Measurements from ENCODE around the gene THBD. TPM values are rescaled to one million over a fixed set of nuclear protein-coding genes. Genes with fewer than 3 reads are reported as not detected.

THBD gene
- total RNA-seq, 2 donors from 2014 or later: 1.0 to 1.1 TPM

GRCh38 chr20:23080521-23080920 lies 31.0 kb upstream of the THBD start:
- H3K4me1 Mint-ChIP-seq: peaks cover 8% of the 10 kb centered on the region
- ATAC-seq: no peak
- no peak overlapping the region for H3K4me3 Mint-ChIP-seq
- no peaks in the 10 kb centered on the region for H3K36me3 Mint-ChIP-seq (ENCODE audit: low read depth)
- H3K27ac Mint-ChIP-seq: no peak overlapping the region
- no peaks in the 10 kb centered on the region for H3K9me3 ChIP-seq (ENCODE audit: control insufficient read depth, low read length, poor library complexity, severe bottlenecking)
- DNase-seq: no peak
- peaks cover 5% of the 10 kb centered on the region for H3K27me3 Mint-ChIP-seq

- Mint-ChIP-seq H3K27ac (no peak overlapping the region), H3K4me3 (no peak overlapping the region)
- ATAC-seq: no peak
These were observed 30.5 kb upstream of the THBD start for GRCh38 chr20:23079926-23080325.

GRCh38 chr20:23079016-23079351 lies 29.5 kb upstream of the THBD start:
- no peaks in the 10 kb centered on the region for H3K36me3 Mint-ChIP-seq (ENCODE audit: low read depth)
- H3K9me3 ChIP-seq (ENCODE audit: control insufficient read depth, low read length, poor library complexity, severe bottlenecking): no peaks in the 10 kb centered on the region
- DNase-seq (no peak), ATAC-seq (no peak)
- H3K4me1 Mint-ChIP-seq: peaks cover 6% of the 10 kb centered on the region
- H3K27me3 Mint-ChIP-seq: peaks cover 5% of the 10 kb centered on the region
- H3K27ac Mint-ChIP-seq: no peak overlapping the region
- no peak overlapping the region for H3K4me3 Mint-ChIP-seq

More at GRCh38 chr20:23079926-23080325, 30.5 kb upstream of the THBD start:
- no peak for DNase-seq
- H3K27me3 Mint-ChIP-seq: peaks cover 5% of the 10 kb centered on the region
- H3K9me3 ChIP-seq (ENCODE audit: control insufficient read depth, low read length, poor library complexity, severe bottlenecking): no peaks in the 10 kb centered on the region
- H3K36me3 Mint-ChIP-seq (ENCODE audit: low read depth): no peaks in the 10 kb centered on the region
- peaks cover 8% of the 10 kb centered on the region for H3K4me1 Mint-ChIP-seq

- Mint-ChIP-seq H3K27ac (no peak overlapping the region), H3K27me3 (peaks cover 5% of the 10 kb centered on the region), H3K36me3 (ENCODE audit: low read depth) (no peaks in the 10 kb centered on the region), H3K4me1 (peaks cover 6% of the 10 kb centered on the region), H3K4me3 (no peak overlapping the region)
- ATAC-seq (no peak), DNase-seq (no peak)
- H3K9me3 ChIP-seq (ENCODE audit: control insufficient read depth, low read length, poor library complexity, severe bottlenecking): no peaks in the 10 kb centered on the region
These were observed 29.0 kb upstream of the THBD start for GRCh38 chr20:23078351-23079015.

GRCh38 chr20:23077277-23077676 lies 27.8 kb upstream of the THBD start:
- Mint-ChIP-seq H3K27me3 (peaks cover 5% of the 10 kb centered on the region), H3K27ac (no peak overlapping the region), H3K36me3 (ENCODE audit: low read depth) (no peaks in the 10 kb centered on the region), H3K4me1 (no peaks in the 10 kb centered on the region), H3K4me3 (no peak overlapping the region)
- DNase-seq: no peak
- no peak for ATAC-seq
- H3K9me3 ChIP-seq (ENCODE audit: control insufficient read depth, low read length, poor library complexity, severe bottlenecking): no peaks in the 10 kb centered on the region

- no peaks in the 10 kb centered on the region for H3K9me3 ChIP-seq (ENCODE audit: control insufficient read depth, low read length, poor library complexity, severe bottlenecking)
- DNase-seq (no peak), ATAC-seq (no peak)
- Mint-ChIP-seq H3K27me3 (peaks cover 9% of the 10 kb centered on the region), H3K36me3 (ENCODE audit: low read depth) (no peaks in the 10 kb centered on the region), H3K4me1 (no peaks in the 10 kb centered on the region), H3K27ac (no peak overlapping the region), H3K4me3 (no peak overlapping the region)
These were observed 24.6 kb upstream of the THBD start for GRCh38 chr20:23074052-23074451.

- H3K27ac Mint-ChIP-seq: no peak overlapping the region
- no peaks in the 10 kb centered on the region for H3K36me3 Mint-ChIP-seq (ENCODE audit: low read depth)
- H3K27me3 Mint-ChIP-seq: peaks cover 4% of the 10 kb centered on the region
- no peak overlapping the region for H3K4me3 Mint-ChIP-seq
- ATAC-seq (no peak), DNase-seq (no peak)
- H3K4me1 Mint-ChIP-seq: no peaks in the 10 kb centered on the region
- no peaks in the 10 kb centered on the region for H3K9me3 ChIP-seq (ENCODE audit: control insufficient read depth, low read length, poor library complexity, severe bottlenecking)
These were observed 23.6 kb upstream of the THBD start for GRCh38 chr20:23072892-23073586.

GRCh38 chr20:23071996-23072395 lies 22.5 kb upstream of the THBD start:
- no peaks in the 10 kb centered on the region for H3K9me3 ChIP-seq (ENCODE audit: control insufficient read depth, low read length, poor library complexity, severe bottlenecking)
- no peak for ATAC-seq
- H3K27ac Mint-ChIP-seq: no peak overlapping the region
- peaks cover 6% of the 10 kb centered on the region for H3K27me3 Mint-ChIP-seq
- no peak for DNase-seq
- no peaks in the 10 kb centered on the region for H3K36me3 Mint-ChIP-seq (ENCODE audit: low read depth)
- no peaks in the 10 kb centered on the region for H3K4me1 Mint-ChIP-seq
- no peak overlapping the region for H3K4me3 Mint-ChIP-seq

- H3K4me3 Mint-ChIP-seq: no peak overlapping the region
- ATAC-seq (no peak), DNase-seq (no peak)
- no peaks in the 10 kb centered on the region for H3K4me1 Mint-ChIP-seq
- no peaks in the 10 kb centered on the region for H3K36me3 Mint-ChIP-seq (ENCODE audit: low read depth)
- no peak overlapping the region for H3K27ac Mint-ChIP-seq
- peaks cover 11% of the 10 kb centered on the region for H3K27me3 Mint-ChIP-seq
- H3K9me3 ChIP-seq (ENCODE audit: control insufficient read depth, low read length, poor library complexity, severe bottlenecking): no peaks in the 10 kb centered on the region
These were observed 21.9 kb upstream of the THBD start for GRCh38 chr20:23071398-23071797.

GRCh38 chr20:23069108-23069507 lies 19.6 kb upstream of the THBD start:
- ATAC-seq (no peak), DNase-seq (no peak)
- no peaks in the 10 kb centered on the region for H3K9me3 ChIP-seq (ENCODE audit: control insufficient read depth, low read length, poor library complexity, severe bottlenecking)
- Mint-ChIP-seq H3K36me3 (ENCODE audit: low read depth) (no peaks in the 10 kb centered on the region), H3K4me3 (no peak overlapping the region), H3K4me1 (peaks cover 2% of the 10 kb centered on the region), H3K27me3 (peaks cover 19% of the 10 kb centered on the region), H3K27ac (no peak overlapping the region)

GRCh38 chr20:23068283-23068682 lies 18.8 kb upstream of the THBD start:
- H3K36me3 Mint-ChIP-seq (ENCODE audit: low read depth): no peaks in the 10 kb centered on the region
- H3K9me3 ChIP-seq (ENCODE audit: control insufficient read depth, low read length, poor library complexity, severe bottlenecking): no peaks in the 10 kb centered on the region
- H3K27ac Mint-ChIP-seq: no peak overlapping the region
- peaks cover 2% of the 10 kb centered on the region for H3K4me1 Mint-ChIP-seq
- H3K4me3 Mint-ChIP-seq: no peak overlapping the region
- DNase-seq (no peak), ATAC-seq (no peak)
- H3K27me3 Mint-ChIP-seq: peaks cover 19% of the 10 kb centered on the region

GRCh38 chr20:23066772-23067171 lies 17.3 kb upstream of the THBD start:
- Mint-ChIP-seq H3K27me3 (peaks cover 19% of the 10 kb centered on the region), H3K4me3 (no peak overlapping the region), H3K4me1 (peaks cover 2% of the 10 kb centered on the region), H3K27ac (no peak overlapping the region), H3K36me3 (ENCODE audit: low read depth) (no peaks in the 10 kb centered on the region)
- DNase-seq (no peak), ATAC-seq (no peak)
- no peaks in the 10 kb centered on the region for H3K9me3 ChIP-seq (ENCODE audit: control insufficient read depth, low read length, poor library complexity, severe bottlenecking)

- no peaks in the 10 kb centered on the region for H3K36me3 Mint-ChIP-seq (ENCODE audit: low read depth)
- peaks cover 2% of the 10 kb centered on the region for H3K4me1 Mint-ChIP-seq
- peaks cover 19% of the 10 kb centered on the region for H3K27me3 Mint-ChIP-seq
- ATAC-seq (no peak), DNase-seq (no peak)
- no peak overlapping the region for H3K4me3 Mint-ChIP-seq
- no peak overlapping the region for H3K27ac Mint-ChIP-seq
- H3K9me3 ChIP-seq (ENCODE audit: control insufficient read depth, low read length, poor library complexity, severe bottlenecking): no peaks in the 10 kb centered on the region
These were observed 16.1 kb upstream of the THBD start for GRCh38 chr20:23065266-23066201.

Measured in T-helper 17 cell (primary cell).